Jurkat, Clone E6-1 (cell line): Measurements from ENCODE around the gene ANGPTL2.
"Not testable (repeated sequence)": the region's sequence is repeated elsewhere in the genome, so short reads cannot be mapped to it uniquely, and the experiment has no call there.

ENCODE experiments used
- DNase-seq: peaks from one replicate; pipeline ENCODE4 v3.0.0-alpha.2; 2011; ENCODE audit warnings: low read depth, low spot score
- H3K4me3 ChIP-seq: 2 replicates; pipeline ENCODE4 v1.5.1; 2011; ENCODE audit warnings: mild to moderate bottlenecking, low read length, control low read depth, moderate library complexity

Gene ANGPTL2

DNA sequence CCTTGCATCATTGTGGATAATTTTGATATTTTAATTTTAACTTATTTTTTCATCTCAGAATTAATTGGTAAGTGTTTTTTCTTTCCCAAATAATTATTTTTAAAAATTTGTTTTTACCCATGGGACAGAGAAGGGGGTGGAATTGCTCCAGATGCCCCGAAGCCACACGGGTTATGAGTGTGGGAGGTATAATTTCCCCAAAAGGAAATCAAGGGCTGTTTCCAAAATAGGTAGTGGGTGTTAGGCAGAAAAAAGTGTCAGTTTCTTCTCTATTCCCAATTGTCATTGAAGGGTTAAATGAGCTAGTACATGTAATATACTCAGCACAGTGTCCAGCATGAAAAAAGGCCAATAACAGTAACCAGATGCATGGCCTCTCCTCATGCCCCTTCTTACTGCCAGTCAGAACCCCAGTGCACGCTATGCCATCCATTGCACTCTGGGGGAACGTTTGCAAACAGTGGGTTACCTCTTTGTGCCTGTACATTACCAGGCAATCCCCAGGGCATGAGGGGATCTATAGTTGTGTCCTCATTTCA lies 36.4 kb upstream of the ANGPTL2 start:
- H3K4me3 ChIP-seq = no peak overlapping the region
- no peak for DNase-seq

DNA sequence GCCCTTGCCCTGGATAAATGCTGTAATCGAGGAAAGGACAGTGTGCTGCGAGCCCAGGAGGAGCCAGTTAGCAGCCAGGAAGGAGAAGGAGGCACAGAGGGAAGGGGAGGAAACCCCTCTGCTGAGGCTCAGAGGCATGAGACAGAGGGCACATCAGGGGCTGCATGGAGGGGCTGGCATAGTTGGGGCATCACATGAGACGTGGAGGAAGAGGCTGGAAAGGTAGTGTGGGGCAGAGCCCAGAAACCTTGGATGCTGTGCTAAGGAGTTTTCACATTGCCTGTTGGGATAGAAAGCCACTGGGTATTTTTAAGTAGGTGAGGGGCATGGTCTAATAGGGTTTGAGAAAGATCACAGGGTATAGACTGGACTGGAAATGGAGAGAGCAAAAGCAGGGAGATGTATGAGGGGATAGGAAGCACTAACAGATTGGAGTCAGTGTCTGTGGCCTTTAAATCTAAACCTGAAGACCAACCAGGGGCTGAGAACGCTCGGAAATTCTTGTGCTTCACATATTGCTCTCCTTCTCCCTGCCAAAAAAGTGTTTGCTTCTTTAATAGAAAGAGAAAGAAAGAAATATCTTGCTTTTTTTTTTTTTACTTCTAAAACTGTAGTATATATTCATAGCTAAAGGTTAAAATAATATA lies 33.0 kb upstream of the ANGPTL2 start:
- no peak overlapping the region for H3K4me3 ChIP-seq
- DNase-seq = no peak

DNA sequence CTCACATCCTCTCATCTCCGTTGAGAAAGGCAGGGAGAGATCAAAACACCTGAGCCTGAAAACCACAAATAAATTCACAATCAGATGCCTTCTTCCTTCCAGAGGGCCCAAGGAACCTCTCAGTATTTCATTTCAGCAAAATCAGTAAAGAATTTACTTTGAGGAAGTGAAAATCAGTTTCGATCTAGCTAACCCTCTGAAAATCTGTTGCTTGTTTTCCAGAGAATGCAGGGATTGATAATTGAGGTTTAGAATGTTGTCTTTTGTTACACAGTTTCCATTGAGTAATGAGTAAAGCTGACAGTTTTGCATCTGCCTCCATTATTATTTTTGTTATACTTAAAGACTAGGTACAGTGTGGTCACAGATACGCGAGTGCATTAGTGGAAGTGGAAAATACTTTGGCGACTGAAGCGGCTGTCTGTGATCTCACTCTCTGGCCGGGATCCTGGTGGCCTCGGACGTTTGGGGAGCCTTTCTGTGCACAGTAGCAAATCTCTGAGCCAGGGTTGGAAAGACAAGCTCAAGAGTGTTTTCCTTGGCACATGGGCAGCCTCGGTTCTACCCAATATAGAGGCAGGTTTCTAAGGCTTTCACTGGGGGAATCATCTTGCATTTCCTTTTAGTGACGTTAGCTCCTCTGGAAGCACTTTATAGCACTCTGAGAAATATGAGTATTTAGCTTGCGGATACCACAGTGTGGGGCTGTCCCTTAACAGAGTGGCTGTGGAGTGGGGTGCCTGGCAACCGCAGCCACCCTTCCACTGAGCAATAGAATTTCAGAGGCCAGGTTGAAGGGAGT lies 32.2 kb upstream of the ANGPTL2 start:
- DNase-seq = peak; percentile 37
- H3K4me3 ChIP-seq = no peak overlapping the region

DNA sequence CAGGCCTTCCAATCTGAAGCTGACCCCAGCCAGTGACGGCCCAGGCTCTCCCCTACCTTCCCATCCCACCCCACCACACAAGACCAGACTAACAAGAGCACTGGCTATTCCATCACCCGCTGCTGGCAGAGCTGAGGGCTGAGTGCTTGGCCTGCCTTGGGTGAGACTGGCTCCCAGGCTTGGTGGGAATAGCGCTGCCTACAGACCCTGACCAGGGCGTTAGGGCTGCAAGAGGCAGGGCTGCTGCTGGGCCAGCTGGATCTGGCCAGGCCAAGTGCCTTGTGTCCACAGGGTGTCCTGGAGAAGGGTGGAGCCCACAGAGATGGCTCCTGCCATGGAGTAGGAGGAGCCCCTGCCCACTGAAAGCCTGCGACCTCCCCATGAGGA lies 31.6 kb upstream of the ANGPTL2 start:
- no peak for DNase-seq

DNA sequence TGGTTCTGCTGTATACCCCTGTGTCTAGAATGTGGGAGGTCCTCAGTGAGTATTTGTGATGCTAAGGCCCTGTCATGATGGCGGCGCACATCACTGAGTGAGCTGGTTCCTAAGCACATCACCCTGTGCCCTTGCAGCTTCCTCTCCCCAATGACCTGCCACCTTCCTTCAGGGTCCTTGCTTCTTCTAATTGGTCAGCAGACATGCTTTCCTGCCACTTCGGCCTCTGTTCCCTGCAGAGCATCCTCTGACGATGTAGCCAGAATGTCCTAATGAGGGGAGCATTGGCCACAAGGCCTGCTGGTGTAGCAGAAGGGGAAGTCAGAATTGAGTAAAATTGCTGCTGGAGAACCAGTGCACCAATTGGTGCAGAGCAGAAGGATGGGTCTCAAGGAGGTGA lies 31.1 kb upstream of the ANGPTL2 start:
- H3K4me3 ChIP-seq = no peak overlapping the region
- DNase-seq = no peak

More for the DNA sequence above, 31.6 kb upstream of the ANGPTL2 start:
- no peak overlapping the region for H3K4me3 ChIP-seq

DNA sequence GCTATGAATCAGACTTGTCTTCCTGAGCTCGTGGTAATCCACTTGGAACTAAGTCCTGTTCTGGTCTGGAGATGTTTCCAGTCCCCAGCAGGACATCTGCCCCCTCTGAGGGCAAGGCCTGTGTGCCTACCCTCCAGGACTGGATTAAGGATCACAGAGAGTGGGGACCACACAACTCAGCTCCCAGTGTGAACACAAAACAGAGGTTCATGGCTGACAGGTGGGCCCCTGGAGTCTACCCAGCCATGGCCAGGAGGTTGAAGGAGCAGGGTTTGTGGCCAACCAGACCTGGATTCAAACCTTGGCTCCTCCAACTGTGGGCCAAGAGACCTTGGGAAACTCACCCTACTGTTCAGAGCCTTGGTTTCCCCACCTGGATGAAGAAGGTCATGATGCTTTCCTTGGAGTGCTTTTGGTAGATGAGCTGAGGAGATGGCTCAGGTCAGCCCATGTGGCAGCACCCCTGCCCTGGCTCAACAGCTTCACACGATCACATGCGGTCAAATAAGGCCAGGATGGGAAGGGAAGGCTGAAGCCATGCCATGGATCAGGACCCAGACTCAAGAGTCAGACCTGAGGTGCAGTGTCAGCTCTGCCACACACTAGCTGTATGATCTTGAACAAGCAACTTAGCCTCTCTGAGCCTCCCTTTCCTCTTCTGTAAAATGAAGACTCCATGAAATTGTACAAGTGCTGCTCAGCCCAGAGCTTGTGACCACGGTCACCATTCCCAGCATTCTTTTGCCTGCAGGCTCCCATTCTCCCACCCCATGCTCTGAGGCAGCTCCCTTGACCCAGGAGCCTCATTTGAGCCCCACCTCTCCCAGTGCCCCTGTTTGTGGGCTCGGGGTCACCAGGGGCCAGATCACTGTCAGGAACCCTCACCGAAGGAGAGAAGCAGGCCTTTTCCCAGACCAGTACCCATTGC lies 27.3 kb upstream of the ANGPTL2 start:
- no peak for DNase-seq
- no peak overlapping the region for H3K4me3 ChIP-seq

DNA sequence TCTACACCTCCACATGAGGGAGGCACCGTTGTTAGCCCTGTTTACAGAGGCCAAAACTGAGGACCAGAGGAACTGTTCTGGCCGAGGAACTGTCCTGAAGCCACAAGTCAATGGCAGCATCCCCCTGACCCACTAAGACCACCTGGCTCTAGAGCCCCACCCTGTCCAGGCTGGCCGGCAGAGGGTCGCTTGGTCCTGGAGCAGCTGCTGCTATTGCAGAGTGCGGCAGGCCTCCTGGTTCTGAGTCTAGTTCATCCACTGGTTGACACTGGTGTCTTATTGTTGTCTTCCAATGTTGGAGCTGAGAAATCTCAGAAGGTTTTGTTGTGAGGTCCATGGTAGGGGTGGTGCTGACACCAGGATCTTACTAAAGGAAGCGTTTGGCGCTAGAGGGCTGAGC lies 26.6 kb upstream of the ANGPTL2 start:
- no peak for DNase-seq
- no peak overlapping the region for H3K4me3 ChIP-seq

DNA sequence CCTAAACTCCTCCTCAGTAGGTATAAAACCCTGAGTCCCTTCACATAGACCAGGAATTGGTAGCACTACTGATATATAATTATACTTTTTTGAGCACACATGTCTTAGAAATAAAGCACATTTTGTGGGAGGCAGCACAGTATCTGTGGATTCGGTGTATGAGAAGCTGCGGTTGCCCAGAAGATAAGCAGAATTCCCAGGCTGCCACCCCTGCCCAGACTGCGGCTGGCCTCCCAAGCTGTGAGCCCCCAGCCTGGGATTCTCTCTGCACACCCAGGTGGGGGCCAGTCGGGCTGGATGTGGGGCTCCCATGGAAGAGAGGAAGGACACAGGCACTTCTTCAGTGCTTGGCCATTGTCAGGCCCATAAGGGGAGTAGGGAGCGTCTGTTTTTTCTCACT lies 25.6 kb upstream of the ANGPTL2 start:
- no peak overlapping the region for H3K4me3 ChIP-seq
- no peak for DNase-seq

DNA sequence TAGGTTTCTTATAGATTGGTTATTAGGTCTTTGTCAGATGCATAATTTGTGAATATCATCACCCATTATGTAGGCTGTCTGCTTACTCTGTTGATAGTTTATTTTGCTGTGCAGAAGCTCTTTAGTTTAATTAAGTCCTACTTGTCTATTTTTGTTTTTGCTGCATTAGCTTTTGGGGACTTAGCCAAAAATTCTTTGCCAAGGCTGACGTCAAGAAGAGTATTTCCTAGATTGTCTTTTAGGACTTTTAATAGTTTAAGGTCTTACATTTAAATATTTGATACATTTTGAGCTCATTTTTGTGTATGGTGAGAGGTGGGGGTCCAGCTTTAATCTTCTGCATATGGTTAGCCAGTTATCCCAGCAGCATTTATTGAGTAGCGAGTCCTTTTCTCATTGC lies 24.8 kb upstream of the ANGPTL2 start:
- no peak overlapping the region for H3K4me3 ChIP-seq
- no peak for DNase-seq

DNA sequence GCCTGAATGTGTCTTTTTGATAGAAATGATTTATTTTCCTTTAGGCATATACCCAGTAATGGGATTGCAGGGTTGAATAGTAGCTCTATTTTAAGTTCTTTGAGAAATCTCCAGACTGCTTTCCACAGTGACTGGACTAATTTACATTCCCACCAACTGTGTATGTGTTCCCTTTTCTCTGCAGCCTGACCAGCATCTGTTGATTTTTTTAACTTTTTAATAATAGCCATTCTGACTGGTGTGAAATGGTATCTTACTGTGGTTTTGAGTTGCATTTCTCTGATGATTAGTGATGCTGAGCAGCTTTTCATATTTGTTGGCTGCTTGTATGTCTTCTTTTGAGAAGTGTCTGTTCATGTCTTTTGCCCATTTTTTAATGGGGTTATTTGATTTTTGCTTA lies 24.4 kb upstream of the ANGPTL2 start:
- not testable (repeated sequence) for H3K4me3 ChIP-seq, DNase-seq

DNA sequence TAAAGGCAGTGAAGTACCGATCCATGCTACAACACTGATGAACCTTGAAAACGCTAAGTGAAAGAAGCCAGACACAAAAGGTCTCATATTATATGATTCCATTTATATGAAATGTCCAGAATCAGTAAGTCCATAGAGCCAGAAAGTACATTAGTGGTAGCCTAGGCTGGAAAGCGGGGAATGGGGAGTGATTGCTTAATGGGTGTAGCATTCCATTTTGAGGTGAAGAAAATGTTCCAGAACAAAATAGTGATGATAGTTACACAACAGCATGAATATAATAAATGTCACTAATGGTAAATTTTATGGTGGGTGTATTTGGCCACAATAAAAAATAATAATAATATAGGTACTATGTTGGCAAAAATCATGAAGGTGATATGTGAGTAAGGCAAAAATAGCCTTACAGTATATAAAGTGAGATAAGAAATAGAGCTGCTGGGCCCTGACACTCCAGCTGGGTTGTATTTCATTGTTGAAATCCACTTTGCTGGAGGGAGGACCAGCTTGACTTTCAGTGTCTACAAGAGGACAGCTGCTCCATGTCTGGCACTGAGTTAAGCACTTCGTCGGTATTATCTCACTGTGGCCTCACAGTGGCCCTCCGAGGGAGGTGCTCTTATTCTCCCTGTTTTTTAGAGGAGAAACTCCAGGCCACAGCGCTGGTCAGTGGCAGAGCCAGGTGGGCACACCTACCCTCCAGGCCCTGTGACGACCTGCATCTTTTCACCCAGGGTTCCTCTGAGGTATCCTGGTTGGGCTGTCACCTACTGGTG lies 22.4 kb upstream of the ANGPTL2 start:
- H3K4me3 ChIP-seq = no peak overlapping the region
- no peak for DNase-seq

DNA sequence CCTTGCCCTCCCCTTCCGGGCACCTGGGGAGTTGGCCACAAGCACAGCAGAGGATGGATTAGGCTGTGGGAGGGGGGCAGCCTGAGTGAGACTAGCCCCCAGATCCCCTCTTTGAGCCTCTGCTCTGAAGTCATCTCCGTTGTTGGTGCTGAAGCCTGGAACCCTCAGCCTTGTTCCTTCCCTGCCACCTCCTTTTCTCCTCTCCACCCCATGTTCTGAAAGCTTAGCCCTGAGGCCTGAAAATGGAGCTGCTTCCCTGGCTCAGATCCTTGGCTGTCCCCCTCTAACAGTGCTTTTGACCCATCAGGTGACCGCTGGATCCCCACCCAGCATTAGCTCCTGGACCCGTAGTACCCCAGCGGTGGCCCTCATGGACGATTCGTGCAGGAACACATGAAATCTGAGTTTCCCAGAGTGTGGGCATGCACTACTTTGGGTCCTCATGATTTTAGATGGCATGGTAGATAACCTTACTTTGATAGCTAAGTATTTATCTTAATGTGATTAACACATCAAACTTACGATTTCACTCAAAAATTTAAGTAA lies 21.6 kb upstream of the ANGPTL2 start:
- no peak for DNase-seq
- no peak overlapping the region for H3K4me3 ChIP-seq

DNA sequence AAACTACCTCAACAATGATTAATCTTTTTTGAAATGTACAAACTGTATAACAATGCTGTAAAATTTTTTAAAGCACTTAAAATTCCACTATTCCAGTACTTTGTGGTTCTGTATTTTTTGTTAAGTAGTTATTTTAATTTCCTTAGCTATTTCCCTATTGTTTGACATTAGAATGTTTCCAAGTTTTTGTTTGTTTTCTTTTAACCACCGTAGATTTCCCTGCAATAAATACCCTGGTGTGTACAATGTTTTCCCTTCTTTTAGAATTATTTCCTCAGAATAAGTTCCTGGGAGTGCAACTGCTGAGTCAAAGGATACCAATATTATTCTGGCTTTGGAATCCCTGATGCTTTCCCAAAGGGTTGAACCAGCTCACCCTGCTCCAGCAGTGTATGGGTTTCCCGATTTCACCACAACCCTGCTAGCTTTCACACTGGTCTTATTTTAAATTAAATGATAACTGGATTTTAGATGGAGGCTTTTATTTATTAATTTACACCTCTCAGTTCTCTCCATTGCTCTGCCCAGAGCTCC lies 20.6 kb upstream of the ANGPTL2 start:
- H3K4me3 ChIP-seq = no peak overlapping the region
- DNase-seq = no peak

DNA sequence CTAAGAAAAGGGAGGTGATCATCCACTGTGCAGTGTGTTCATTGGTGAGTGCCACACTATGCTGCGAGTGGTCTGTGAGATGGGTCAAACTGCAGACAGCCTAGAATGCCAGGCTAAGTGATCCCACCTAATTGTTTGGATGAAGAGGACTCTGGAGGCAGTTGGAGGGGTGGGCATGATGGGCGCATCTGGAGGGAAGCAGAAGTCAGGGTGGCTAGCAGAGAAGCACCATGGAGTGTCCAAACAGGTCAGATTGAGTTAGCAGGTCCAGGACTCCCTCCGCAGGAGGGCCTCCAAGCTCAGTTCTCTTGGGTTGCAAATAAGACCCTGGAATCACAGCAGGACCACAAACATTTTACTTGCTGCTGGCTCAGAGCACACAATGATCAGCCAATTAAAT lies 19.9 kb upstream of the ANGPTL2 start:
- DNase-seq = no peak
- H3K4me3 ChIP-seq = no peak overlapping the region

DNA sequence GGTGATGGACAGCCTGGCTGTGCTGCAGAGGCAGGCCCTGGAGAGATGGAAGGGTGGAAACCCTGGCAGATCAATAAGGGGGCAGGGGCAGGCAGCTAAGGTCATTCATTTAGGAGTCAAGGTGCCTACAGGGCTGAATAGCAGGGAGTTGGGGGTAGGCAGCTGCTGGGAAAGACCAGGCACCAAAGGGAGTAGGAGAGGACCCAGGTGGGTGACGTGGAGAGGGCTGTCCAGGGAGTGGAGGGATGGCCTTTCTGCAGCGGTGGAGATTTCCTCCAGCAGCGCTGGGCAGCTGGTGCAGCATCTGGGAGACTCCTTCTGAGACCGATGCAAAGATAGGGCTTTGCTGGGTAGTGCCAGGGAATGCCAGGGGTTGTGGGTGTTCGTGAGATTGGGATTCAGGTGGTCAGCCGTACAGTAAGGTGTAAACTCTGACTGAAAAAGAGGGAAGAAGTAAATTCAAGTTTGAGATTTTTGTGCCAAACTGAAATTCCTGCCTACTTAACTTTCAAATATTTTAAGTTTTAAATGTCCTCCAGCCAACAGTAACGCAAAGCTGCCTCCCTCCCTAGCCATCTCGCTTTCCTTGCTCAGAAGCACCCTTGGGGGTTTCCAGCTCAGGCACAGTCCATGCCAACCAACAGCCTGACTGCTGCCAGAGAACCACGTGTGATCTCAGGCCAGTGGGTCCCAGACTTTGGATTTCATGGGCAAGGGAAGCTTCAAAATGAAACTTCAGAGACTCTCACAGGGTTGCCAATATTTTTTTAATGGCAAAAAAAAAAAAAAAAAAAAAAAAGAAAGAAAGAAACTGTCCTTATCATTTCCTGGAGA lies 18.6 kb upstream of the ANGPTL2 start:
- no peak for DNase-seq
- no peak overlapping the region for H3K4me3 ChIP-seq

DNA sequence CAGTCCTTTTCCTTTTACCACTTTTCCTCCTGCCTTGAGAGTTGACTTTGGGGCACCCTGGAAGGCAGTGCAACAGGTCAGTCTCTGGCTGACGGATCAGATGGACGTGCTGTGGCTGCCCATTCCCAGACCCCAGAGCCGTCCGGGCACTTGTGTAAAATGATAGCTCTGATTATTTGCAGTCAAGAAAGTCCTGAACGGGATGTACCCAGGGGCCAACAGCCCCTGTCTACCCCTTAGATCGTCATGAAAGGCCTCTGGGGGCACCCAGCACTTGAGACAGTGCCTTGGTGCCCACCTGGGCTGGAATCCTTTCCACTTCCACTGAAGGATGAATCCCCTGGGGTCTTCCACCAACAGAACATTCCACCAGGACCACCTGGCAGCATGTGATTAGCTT lies 17.7 kb upstream of the ANGPTL2 start:
- H3K4me3 ChIP-seq = no peak overlapping the region
- no peak for DNase-seq

DNA sequence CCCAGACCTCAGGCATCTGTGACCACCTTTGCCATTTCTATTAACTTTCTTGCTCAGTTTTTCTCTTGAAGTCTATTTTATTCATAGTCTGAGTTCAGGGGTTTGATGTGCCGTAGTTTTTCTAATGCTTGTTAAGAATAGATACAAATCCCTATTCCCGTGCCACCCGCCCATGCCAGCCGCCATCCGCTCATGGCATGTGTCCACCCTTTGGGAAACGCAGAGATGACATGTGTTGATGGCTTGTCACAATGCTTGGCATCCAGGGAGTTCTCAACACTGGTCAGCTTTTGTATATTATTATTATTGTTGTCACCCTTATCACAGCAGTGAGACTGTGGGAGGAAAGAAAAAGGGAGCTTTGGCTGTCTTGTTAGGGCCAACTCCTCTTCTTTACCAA lies 17.3 kb upstream of the ANGPTL2 start:
- H3K4me3 ChIP-seq = no peak overlapping the region
- DNase-seq = no peak
